CD1c-positive myeloid dendritic cell (primary cell): ENCODE data around the gene CRISPLD2.
"Not testable (repeated sequence)": the region's sequence is repeated elsewhere in the genome, so short reads cannot be mapped to it uniquely, and the experiment has no call there.

Experiments
- DNase-seq: peaks from one replicate; pipeline ENCODE4 v3.0.0-alpha.2; 2016; ENCODE audit errors: extremely low spot score

The CRISPLD2 gene

GRCh38 chr16:84930298-84931106 is 110.7 kb downstream of the CRISPLD2 start:
- peak; percentile 34 for DNase-seq

GRCh38 chr16:84931107-84931494 is 111.3 kb downstream of the CRISPLD2 start:
- DNase-seq: no peak

DNA sequence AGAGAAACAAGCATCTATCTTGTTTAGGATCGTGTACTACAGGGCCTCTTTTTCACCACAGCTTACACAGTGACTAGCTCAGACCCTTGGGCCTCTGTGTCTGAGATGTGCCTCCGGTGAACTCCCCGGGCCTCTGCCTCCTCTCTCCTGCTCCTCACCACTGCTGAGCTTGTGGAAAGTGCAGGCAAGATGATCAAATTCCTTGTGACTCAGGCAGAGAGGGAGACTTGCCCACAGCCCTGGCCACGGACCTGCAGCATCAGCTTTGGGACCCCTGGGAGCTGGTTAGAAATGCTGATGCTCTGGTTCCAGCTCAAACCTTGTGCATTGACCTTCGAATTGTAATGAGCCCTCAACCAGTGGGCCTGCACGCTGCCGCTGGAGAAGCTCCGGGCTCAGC is 111.7 kb downstream of the CRISPLD2 start:
- DNase-seq: no peak

DNA sequence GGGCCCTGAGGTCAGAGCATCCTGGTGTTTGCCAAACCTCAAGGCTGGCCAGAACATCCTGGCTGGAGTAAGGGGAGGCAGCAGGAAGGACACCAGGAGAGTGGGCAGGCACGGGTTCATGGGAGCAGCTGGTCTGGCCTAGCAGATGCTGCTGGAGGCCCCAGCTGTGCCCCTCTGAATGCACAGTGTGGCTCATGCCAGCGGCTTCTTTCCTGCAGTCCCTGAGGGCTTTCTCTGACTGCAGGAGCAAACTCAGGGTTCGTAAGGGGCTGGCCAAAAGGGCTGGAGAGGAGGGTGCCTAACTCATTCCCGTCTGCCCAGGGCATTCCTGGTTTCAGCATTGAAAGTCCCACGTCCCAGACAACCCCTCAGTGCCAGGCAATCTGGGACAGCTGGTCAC is 112.9 kb downstream of the CRISPLD2 start:
- DNase-seq: no peak

GRCh38 chr16:84933774-84934631 is 114.2 kb downstream of the CRISPLD2 start:
- DNase-seq: no peak

DNA sequence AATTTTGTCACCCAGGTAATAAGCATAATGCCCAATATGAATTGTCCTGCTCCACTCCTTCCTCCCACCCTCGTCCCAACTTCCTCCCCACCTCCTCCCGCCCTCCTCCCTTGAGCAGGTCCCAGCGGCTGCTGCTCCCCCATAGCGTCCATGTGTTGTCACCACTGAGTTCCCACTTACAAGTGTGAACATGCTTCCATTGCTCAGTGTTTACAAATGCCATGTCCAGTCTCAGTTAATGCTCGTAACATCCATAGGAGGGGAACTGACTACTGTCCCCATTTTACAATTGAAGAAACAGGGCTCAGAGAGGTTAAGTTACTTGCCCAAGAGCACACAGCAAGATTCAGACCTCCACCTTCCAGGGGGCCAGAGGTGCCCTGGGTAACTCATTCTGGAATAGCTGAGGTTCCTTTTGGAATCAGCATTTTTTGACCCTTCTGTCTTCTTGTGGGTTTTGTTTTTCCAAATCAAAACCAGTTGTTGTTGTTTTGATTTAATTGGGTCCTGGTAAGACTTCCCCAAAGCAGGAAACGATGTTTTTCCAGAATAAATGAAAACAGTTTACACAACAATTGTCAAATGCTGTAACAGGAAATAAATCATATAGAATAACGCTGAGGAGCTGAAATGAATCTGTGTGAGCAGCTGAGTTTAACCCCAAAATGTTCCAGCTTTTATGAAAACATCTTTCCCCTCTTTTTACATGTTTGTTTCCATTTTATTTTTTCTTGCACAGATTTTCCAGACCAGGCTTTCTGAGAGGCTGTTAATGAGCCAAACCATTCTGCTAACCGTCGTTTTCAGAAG is 117.6 kb downstream of the CRISPLD2 start:
- no peak for DNase-seq

DNA sequence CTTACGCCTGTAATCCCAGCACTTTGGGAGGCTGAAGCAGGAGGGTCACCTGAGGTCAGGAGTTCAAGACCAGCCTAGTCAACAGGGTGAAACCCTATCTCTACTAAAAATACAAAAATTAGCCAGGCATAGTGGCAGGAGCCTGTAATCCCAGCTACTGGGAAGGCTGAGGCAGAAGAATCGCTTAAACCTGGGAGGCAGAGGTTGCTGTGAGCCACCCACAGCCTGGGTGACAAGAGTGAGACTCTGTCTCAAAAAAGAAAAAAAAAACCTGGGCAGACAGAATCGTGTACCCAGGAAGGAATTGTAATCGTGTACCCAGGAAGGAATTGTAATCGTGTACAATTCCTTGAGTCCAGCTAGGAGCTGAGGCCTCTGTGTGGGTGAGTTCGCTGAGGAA is 118.8 kb downstream of the CRISPLD2 start:
- DNase-seq: not testable (repeated sequence)

GRCh38 chr16:84940670-84941551 is 121.1 kb downstream of the CRISPLD2 start:
- no peak for DNase-seq

- no peak for DNase-seq
Measured at GRCh38 chr16:84941921-84942320, 122.1 kb downstream of the CRISPLD2 start.

- no peak for DNase-seq
Measured at GRCh38 chr16:84942786-84943185, 123.0 kb downstream of the CRISPLD2 start.

GRCh38 chr16:84943620-84944019 is 123.8 kb downstream of the CRISPLD2 start:
- DNase-seq: no peak

GRCh38 chr16:84947022-84947421 is 127.2 kb downstream of the CRISPLD2 start:
- DNase-seq: peak; percentile 34

DNA sequence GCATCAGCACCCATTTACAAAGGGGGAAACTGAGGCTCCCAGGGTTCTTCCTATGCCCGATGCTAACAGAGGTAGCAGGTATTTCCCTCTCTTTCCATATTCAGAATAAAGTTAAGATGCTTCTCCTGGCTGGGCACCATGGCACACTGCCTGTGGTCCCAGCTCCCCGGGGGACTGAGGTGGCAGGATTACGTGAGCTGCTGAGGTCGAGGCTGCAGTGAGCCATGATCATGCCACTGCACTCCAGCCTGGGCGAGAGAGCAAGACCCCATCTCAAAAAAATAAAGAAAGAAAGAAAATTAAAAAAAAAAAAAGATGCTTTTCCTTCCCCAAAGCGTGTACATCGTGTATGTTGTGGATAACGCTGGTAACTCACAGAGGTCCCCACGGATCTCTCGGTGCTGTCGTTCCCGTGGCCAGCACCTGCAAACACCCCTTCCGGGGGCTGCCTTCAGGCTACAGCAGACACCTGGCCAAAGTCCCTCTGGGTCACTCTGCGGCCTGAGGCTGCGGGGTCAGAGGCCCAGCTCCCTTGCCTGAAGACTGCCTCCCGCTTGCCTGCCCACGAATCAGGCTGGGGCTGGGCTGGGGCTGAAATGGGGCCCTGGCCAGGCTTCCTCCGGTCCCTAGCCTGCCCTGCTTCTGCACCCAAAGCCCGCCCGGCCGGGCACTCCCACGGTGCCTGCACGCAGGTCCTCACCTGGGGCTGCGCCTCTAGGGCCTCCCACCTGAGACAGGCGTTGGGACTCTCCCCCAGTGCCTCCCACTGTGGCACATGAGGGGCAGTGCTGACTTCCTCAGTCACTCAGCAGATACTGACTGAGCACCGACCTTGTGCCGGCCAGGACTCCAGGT is 128.4 kb downstream of the CRISPLD2 start:
- DNase-seq: no peak

GRCh38 chr16:84948851-84949610 is 129.2 kb downstream of the CRISPLD2 start:
- no peak for DNase-seq

DNA sequence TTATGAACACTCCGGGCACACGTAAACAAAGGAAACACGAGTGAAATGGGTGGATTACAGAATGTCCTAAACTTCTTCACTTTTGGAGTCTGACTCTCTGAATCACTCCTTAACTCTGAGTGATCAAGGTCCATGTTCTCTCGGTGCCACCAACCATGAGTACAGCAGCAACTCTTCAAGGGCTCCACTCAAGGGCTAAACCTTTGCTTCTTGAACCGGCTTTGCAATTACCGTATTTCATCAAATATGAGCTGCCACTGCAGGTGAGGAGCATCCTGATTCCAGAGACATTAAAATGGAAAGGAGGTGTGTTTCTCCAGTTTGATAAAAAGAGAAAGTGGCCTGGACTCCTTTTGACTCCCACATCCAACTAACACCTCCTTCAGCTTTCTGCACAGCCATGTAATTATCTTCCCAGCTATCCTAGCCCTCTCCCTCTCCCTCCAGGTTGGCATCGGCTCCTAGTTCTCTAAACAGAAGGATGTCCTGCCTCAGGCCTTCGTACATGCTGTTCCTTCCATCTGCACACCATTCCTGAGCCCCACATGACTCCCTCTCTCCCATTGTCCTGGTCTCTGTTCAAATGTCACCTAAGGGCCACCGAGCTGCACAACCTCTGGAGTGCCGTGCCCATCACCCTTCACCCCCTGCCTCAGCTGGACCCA is 130.1 kb downstream of the CRISPLD2 start:
- DNase-seq: no peak

DNA sequence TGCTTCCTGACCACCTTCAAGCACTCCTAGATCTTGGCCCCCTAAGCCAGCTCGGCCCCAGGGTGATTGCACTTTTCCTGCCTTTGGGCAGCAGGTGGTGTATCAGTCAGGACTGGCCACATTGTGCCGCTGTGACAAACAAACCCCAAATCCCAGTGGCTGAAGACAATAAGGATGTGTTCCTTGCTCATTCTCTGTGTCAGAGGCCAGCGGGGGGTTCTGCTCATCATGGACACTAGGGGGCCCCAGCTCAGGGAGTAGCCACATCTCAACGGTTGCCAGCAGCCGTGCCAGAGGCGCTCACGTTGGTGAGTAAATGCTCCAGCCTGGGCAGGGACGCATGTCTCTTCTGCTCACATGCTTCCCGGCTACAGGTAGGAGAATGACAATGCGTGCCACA is 131.1 kb downstream of the CRISPLD2 start:
- DNase-seq: peak; percentile 32

DNA sequence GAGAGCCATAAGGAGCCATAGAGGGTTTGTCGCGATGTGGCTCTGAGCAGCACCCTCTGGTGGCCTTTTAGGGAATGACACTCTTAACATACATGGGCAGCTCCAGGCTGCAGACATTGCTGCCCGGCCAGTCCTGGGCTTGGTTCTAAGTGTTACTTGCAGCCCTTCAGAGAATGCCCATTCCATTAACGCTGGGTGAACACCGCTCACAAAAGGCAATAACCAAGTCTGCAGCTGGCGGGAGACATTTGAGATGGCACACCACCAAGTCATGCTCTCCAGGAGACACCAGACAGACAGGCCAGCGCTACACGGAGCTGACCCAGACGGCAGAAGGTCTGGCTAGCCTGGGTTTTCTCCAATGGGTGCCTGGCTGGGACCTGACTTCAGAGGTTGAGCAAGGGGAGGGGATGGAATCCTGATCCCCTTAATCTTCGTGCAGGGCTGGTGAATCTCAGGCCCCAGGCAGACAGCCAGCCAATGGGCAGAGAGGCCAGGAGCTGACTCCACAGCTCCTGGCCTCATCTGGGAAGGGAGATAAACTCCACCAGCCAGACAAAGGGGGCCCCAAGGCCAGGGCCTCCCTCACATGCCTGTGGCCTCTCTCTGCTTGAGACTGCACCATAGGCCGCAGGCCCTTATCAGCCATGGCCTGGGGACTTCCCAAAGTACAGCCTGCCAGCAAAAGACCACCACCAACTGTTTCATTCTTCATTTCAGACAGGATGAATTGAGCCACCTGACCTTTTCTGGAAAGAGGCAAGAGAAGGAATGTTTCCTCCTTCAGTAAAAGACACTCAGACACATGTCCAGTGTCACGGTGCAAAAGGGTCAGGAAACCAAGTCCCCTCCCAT is 132.8 kb downstream of the CRISPLD2 start:
- peak; percentile 86 for DNase-seq

DNA sequence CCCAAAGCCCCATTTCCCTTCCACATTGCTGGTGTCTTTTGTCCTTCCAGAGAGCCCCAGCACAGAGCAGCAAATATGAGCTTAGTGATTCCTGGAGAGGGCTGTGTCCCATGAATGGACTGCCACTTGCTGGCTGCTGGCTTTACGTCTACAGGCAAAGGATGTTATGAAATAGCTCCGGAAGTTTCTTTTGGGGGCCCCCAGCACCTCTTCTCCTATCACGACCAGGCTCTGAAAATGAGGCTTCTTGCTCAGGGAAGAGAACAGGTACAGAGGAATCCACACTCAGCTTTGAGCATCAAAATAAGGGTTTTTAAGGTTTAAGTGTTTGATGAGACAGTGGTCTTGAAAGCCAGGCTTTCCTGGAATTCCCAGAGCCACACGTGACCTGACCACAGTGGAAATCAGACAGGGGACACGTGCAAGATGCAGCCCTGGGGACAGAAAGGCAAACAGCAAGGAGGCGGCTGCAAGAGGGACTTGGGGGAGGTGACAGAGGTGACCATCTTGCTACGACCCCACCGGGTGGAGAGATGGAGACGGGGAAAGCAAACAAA is 133.5 kb downstream of the CRISPLD2 start:
- no peak for DNase-seq
